Measurements from ENCODE around the gene SLC5A6. TPM values are rescaled to one million over a fixed set of nuclear protein-coding genes. Genes with fewer than 3 reads are reported as not detected.

The SLC5A6 gene
- total and polyA plus RNA-seq, 7 donors = 2.4 to 26.7 (median 11.1) TPM

DNA sequence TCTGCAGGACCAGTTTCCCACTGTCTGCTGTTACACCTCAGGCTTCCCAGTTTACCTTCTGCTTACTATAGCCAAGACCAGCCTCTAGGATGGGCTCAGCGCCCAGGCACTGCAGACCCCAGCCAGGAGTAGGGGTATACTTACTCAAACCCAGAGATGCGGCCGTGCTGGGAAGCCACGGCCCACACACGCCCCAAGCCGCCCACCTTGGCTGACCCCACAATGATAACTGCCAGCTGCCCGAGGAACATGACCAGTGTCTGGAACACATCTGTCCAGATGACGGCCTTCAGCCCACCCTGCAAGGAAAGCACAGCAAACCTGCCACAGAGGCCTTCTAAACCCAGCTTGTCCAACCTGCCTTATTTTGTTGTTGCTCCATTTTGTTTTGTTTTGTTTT lies 6.9 kb downstream of the SLC5A6 start:
- H3K27me3 ChIP-seq = no peaks in the 10 kb centered on the region
- no peaks in the 10 kb centered on the region for H3K4me1 ChIP-seq
- TF ChIP-seq, protein P1, sequence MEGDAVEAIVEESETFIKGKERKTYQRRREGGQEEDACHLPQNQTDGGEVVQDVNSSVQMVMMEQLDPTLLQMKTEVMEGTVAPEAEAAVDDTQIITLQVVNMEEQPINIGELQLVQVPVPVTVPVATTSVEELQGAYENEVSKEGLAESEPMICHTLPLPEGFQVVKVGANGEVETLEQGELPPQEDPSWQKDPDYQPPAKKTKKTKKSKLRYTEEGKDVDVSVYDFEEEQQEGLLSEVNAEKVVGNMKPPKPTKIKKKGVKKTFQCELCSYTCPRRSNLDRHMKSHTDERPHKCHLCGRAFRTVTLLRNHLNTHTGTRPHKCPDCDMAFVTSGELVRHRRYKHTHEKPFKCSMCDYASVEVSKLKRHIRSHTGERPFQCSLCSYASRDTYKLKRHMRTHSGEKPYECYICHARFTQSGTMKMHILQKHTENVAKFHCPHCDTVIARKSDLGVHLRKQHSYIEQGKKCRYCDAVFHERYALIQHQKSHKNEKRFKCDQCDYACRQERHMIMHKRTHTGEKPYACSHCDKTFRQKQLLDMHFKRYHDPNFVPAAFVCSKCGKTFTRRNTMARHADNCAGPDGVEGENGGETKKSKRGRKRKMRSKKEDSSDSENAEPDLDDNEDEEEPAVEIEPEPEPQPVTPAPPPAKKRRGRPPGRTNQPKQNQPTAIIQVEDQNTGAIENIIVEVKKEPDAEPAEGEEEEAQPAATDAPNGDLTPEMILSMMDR (IDR thresholded peaks at IDR 0.05) = no peak
- TF ChIP-seq POLR2A (IDR thresholded peaks at IDR 0.05) = no peak
- no peak for TF ChIP-seq EP300 (IDR thresholded peaks at IDR 0.05)
- intact Hi-C loops (cut with DNase I) = no loop called here
- no peak overlapping the region for H3K4me3 ChIP-seq
- peaks cover 8 to 89% (median 40%) of the 10 kb centered on the region in 4 donors for H3K36me3 ChIP-seq
- WGBS, 2 donors = 82 to 92% methylated on average over 8 of the region's 8 CpGs
- H3K27ac ChIP-seq = no peak overlapping the region
- H3K9me3 ChIP-seq = no peaks in the 10 kb centered on the region
- peak; percentile 37 for DNase-seq

DNA sequence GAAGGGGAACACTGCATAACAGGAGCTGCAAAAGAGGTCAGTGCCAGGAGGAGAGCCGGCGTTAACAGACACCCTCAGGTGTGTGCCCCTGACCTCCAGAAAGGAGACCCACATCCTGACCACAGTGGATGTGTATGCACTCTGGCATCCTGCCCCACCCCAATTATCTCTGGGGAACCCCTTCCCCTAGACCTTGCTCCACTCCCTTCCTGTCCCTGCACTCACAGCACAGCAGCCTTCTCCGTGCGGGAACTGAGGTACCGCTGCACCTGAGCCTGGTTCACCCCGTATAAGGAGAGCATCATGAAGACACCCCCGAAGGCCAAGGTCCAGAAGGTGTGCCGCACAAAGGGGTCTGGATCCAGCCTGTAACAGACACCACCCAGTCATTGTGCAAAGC lies 7.5 kb downstream of the SLC5A6 start:
- Histone ChIP-seq H3K27me3 (no peaks in the 10 kb centered on the region), H3K9me3 (no peaks in the 10 kb centered on the region), H3K27ac (no peak overlapping the region), H3K4me3 (no peak overlapping the region), H3K4me1 (no peaks in the 10 kb centered on the region), H3K36me3 (peaks cover 8 to 93% (median 40%) of the 10 kb centered on the region in 4 donors)
- intact Hi-C loops (cut with DNase I) = no loop called here
- peak; percentile 28 for DNase-seq
- TF ChIP-seq EP300 (IDR thresholded peaks at IDR 0.05) (no peak), POLR2AphosphoS5 (IDR thresholded peaks at IDR 0.05) (no peak), POLR2A (IDR thresholded peaks at IDR 0.05) (no peak)
- TF ChIP-seq, protein P1 (IDR thresholded peaks at IDR 0.05) = no peak
- WGBS, 2 donors = 94% methylated on average over 8 of the region's 8 CpGs

- 96% methylated on average over 9 of the region's 9 CpGs for WGBS, 2 donors
- H3K27ac ChIP-seq = no peak overlapping the region
- H3K4me3 ChIP-seq = no peak overlapping the region
- DNase-seq = no peak
- intact Hi-C loops (cut with DNase I) = no loop called here
- no peaks in the 10 kb centered on the region for H3K4me1 ChIP-seq
- H3K27me3 ChIP-seq = no peaks in the 10 kb centered on the region
- peaks cover 8 to 85% (median 39%) of the 10 kb centered on the region in 4 donors for H3K36me3 ChIP-seq
- TF ChIP-seq, protein P1 (IDR thresholded peaks at IDR 0.05) = no peak
- TF ChIP-seq POLR2A (IDR thresholded peaks at IDR 0.05) (no peak), EP300 (IDR thresholded peaks at IDR 0.05) (no peak), POLR2AphosphoS5 (IDR thresholded peaks at IDR 0.05) (no peak)
- no peaks in the 10 kb centered on the region for H3K9me3 ChIP-seq
These were observed 8.3 kb downstream of the SLC5A6 start for GRCh38 chr2:27203741-27204140.

DNA sequence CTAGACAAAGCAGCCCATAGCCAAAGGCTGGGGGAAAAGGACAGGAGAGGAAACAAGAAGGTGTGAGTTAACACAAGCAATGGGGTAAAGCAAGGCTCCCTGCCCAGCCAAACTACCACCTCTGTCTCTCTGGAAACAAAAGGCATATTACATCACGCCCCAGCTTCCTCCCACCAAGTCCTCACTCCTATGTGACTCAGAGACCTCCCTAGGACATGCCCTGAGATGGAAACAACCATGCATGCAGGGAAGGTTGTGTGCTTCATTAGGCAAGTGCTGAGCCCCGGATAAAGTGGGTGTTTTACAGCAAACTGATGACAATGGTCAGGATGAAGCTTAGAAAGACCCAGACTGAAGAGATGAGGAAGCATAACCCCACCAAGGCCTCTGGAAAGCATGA lies 9.2 kb downstream of the SLC5A6 start:
- Histone ChIP-seq H3K27ac (no peak overlapping the region), H3K4me1 (no peaks in the 10 kb centered on the region), H3K36me3 (peaks cover 8 to 76% (median 35%) of the 10 kb centered on the region in 4 donors), H3K9me3 (no peaks in the 10 kb centered on the region), H3K4me3 (no peak overlapping the region), H3K27me3 (no peaks in the 10 kb centered on the region)
- 93 to 94% methylated on average over 2 of the region's 2 CpGs for WGBS, 2 donors
- intact Hi-C loops (cut with DNase I) = no loop called here
- no peak for TF ChIP-seq POLR2A (IDR thresholded peaks at IDR 0.05)
- no peak for TF ChIP-seq EP300 (IDR thresholded peaks at IDR 0.05)
- TF ChIP-seq, protein P1 (IDR thresholded peaks at IDR 0.05) = no peak
- no peak for DNase-seq

DNA sequence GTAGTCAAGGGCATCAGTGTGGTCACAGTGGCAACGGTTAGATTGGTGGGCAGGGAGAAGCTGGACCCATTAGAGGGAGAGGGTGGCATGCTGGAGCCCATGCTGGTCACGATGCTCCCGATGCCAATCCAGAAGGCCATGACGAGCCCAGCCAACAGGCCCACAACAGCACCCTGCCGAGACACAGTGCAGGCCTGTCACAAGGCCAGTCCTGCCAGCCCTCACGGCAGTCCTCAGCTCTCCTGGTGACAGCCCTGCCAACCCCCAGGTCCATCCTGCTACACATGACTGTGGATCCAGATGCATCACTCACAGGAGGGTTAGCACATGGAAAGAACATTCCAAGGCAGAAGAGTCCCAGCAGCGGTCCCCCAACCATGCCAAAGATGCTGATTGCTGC lies 10.4 kb downstream of the SLC5A6 start:
- no peak for TF ChIP-seq POLR2A (IDR thresholded peaks at IDR 0.05)
- TF ChIP-seq POLR2AphosphoS5 (IDR thresholded peaks at IDR 0.05) = no peak
- TF ChIP-seq EP300 (IDR thresholded peaks at IDR 0.05) = no peak
- TF ChIP-seq, protein P1 (IDR thresholded peaks at IDR 0.05) = no peak
- Histone ChIP-seq H3K36me3 (peaks cover 8 to 65% (median 26%) of the 10 kb centered on the region in 4 donors), H3K4me3 (no peak overlapping the region), H3K9me3 (no peaks in the 10 kb centered on the region), H3K4me1 (no peaks in the 10 kb centered on the region), H3K27me3 (no peaks in the 10 kb centered on the region), H3K27ac (no peak overlapping the region)
- DNase-seq = no peak
- 94 to 97% methylated on average over 7 of the region's 7 CpGs for WGBS, 2 donors
- intact Hi-C loops (cut with DNase I) = no loop called here

Measured in sigmoid colon (tissue), 7 donors.